ENCODE data around the gene NQO1.

DNA sequence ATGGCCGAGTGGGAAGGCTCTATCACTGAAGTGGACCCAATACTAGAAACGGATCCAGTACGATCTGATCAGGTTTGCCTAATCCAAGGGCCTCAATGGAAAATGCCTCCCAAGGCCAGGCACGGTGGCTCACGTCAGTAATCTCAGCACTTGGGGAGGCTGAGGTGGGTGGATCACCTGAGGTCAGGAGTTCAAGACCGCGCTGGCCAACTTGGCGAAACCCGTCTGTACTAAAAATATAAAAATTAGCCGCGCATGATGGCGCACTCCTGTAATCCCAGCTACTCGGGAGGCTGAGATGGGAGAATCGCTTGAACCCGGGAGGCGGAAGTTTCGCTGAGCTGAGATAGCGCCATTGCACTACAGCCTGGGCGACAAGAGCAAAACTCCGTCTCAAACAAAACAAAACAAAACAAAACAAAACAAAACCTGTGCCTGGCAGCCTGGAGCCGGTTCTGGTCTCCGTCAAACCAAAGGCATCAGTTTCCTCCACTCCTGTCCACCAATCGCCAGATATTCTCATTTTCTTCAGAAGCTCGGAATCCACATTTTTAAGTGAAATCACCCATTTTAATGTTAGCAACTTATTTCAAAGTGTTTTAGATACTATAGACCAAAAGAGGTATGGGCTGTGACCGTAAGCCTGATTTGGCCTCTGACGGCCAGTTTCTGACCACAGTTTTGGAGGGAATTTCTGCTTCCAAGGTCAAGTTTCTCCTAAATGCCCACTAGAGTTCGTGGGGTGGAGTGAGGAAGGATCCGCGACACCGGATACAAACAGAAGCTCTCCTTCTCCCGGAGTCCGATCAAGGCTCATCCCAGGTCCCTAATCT, 664 bp downstream of the NQO1 start:
- TF ChIP-seq, protein P1, sequence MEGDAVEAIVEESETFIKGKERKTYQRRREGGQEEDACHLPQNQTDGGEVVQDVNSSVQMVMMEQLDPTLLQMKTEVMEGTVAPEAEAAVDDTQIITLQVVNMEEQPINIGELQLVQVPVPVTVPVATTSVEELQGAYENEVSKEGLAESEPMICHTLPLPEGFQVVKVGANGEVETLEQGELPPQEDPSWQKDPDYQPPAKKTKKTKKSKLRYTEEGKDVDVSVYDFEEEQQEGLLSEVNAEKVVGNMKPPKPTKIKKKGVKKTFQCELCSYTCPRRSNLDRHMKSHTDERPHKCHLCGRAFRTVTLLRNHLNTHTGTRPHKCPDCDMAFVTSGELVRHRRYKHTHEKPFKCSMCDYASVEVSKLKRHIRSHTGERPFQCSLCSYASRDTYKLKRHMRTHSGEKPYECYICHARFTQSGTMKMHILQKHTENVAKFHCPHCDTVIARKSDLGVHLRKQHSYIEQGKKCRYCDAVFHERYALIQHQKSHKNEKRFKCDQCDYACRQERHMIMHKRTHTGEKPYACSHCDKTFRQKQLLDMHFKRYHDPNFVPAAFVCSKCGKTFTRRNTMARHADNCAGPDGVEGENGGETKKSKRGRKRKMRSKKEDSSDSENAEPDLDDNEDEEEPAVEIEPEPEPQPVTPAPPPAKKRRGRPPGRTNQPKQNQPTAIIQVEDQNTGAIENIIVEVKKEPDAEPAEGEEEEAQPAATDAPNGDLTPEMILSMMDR (conservative IDR thresholded peaks at IDR 0.05; ENCODE audit: low read depth, low read length) = no peak
- TF ChIP-seq EZH2phosphoT487 (IDR thresholded peaks at IDR 0.05; ENCODE audit: borderline replicate concordance, low read length) (no peak), EZH2 (IDR thresholded peaks at IDR 0.05; ENCODE audit: low read length, unreplicated experiment) (no peak)
